Heart left ventricle (tissue), 13 donors: ENCODE results near the gene IFT80.

Source experiments
- CTCF ChIP-seq, 12 donors: fragments of 200-600 bp; sonication (generic) in 4 of 12; IDR thresholded peaks; one replicate each; pipeline versions ENCODE4 v1.5.0 to v1.8.0; 2018 to 2022; ENCODE audit warnings: antibody characterized with exemption in 12 of 12, mild to moderate bottlenecking in 5 of 12
- POLR2A ChIP-seq, 2 donors: fragments of 450-650 bp; IDR thresholded peaks; one replicate each; pipeline ENCODE4 v1.6.1; 2017; ENCODE audit warnings: antibody characterized with exemption in 2 of 2, mild to moderate bottlenecking in 2 of 2, moderate library complexity in 2 of 2
- donor health status: ischemic (EF 13 %, LVEDD 7.1; RV severe dilation, severe dysfunction).
- donor health status: DM: no; HTN: yes; CAD: no.
- donor health status: DM: no; HTN: no; CAD: no.
- donor health status: ischemic (EF 25% LVEDD 6.9; RV normal size, moderate dysfunction).
- donor health status: ischemic (EF 25% LVEDD 5.7; RV mildly dilated, moderate dysfunction).
- donor health status: ischemic (EF 35%, LVEDD 5.7; RV mildly dilated, moderate dysfunction).
- donor health status: nonischemic (EF 11% LVEDD 7.7; RV severe dilation, severe dysfunction).
- donor health status: DM: yes; HTN: yes; CAD: no.
- donor health status: PGD.
- donor health status: ischemic (EF 29% LVEDD 5.4; RV normal size, mild dysfunction).
- donor health status: nonischemic (EF 23%, LVEDD 6.1; RV moderate dilation, normal function).

DNA sequence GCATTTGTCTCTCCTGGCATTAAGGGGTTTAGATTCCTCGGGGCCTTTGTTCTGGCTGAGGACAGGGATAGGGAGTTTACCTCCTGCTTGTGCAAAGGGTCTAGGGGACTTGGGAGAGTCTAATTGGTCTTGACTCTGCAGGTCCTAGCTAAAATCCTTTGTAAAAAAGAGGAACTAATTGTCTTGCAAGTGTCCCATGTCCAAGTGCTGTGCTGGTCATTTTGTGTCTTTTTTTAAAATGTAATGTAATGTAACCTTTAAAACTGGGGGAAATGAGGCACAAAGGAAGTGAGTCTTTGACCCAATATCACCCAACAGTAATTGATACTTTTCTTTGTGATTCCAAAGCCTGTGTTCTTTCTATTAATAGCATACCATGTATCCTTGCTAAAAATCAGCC lies 188.7 kb downstream of the IFT80 start:
- TF ChIP-seq POLR2A (IDR thresholded peaks at IDR 0.05) (no peak), CTCF (IDR thresholded peaks at IDR 0.05) (no peak)
